Hepatocyte (in vitro differentiated cells): Measurements from ENCODE around the gene PDE8B. TPM values are rescaled to one million over a fixed set of nuclear protein-coding genes. Genes with fewer than 3 reads are reported as not detected.

Experiments
- DNase-seq: peaks from one replicate; pipeline ENCODE4 v3.0.0-alpha.2; 2016; ENCODE audit warnings: low spot score
- H2AFZ ChIP-seq: fragments of 200-600 bp; sonication (generic); 2 replicates; pipeline ENCODE4 v1.6.0; 2016; ENCODE audit warnings: antibody characterized with exemption, mild to moderate bottlenecking
- H3K27ac ChIP-seq: fragments of 200-600 bp; sonication (generic); 2 replicates; pipeline ENCODE4 v1.5.1; 2016; ENCODE audit warnings: mild to moderate bottlenecking
- H3K27me3 ChIP-seq: fragments of 200-600 bp; sonication (generic); 2 replicates; pipeline ENCODE4 v1.6.1; 2016
- H3K36me3 ChIP-seq: fragments of 200-600 bp; sonication (generic); replicated peaks from 2 replicates; pipeline ENCODE4 v1.5.1; 2016; ENCODE audit warnings: low read depth; ENCODE audit not compliant: insufficient read depth
- H3K4me1 ChIP-seq: fragments of 200-600 bp; sonication (generic); 2 replicates; pipeline ENCODE4 v1.5.1; 2016; ENCODE audit warnings: mild to moderate bottlenecking, moderate library complexity; ENCODE audit not compliant: insufficient read depth
- H3K4me2 ChIP-seq: fragments of 200-600 bp; sonication (generic); 2 replicates; pipeline ENCODE4 v1.6.0; 2016
- H3K4me3 ChIP-seq: fragments of 200-600 bp; sonication (generic); 2 replicates; pipeline ENCODE4 v1.5.1; 2016; ENCODE audit warnings: mild to moderate bottlenecking
- H3K79me2 ChIP-seq: fragments of 200-600 bp; sonication (generic); 2 replicates; pipeline ENCODE4 v1.6.0; 2017; ENCODE audit warnings: mild to moderate bottlenecking
- H3K9me2 ChIP-seq: fragments of 200-600 bp; sonication (generic); replicated peaks from 2 replicates; pipeline ENCODE4 v1.6.0; 2017; ENCODE audit warnings: mild to moderate bottlenecking; ENCODE audit not compliant: insufficient read depth
- H3K9me3 ChIP-seq: fragments of 200-600 bp; sonication (generic); 2 replicates; pipeline ENCODE4 v1.5.1; 2016; ENCODE audit warnings: low read depth, mild to moderate bottlenecking
- H4K20me1 ChIP-seq: fragments of 200-600 bp; sonication (generic); 2 replicates; pipeline ENCODE4 v1.6.0; 2016; ENCODE audit warnings: mild to moderate bottlenecking; ENCODE audit not compliant: insufficient read depth, poor library complexity, severe bottlenecking
- CTCF ChIP-seq: fragments of 200-600 bp; sonication (generic); IDR thresholded peaks from 2 replicates; pipeline ENCODE4 v1.5.1; 2016; ENCODE audit warnings: antibody characterized with exemption, mild to moderate bottlenecking; ENCODE audit not compliant: poor library complexity
- EZH2 ChIP-seq: fragments of 200-600 bp; sonication (generic); IDR thresholded peaks from 2 replicates; pipeline ENCODE4 v1.6.1; 2016; ENCODE audit warnings: antibody characterized with exemption, mild to moderate bottlenecking, borderline replicate concordance
- EZH2phosphoT487 ChIP-seq: fragments of 200-600 bp; sonication (generic); IDR thresholded peaks from one replicate; pipeline ENCODE4 v1.6.1; 2018; ENCODE audit warnings: antibody characterized with exemption, mild to moderate bottlenecking, low read depth, moderate library complexity; ENCODE audit not compliant: unreplicated experiment, severe bottlenecking
- WGBS: methylation state at CpG from one replicate; pipeline ENCODE4 v1.1.6; 2016; ENCODE audit warnings: low lambda C conversion rate; ENCODE audit errors: missing lambda C conversion rate; 5-methylcytosine and 5-hydroxymethylcytosine counted together
- polyA plus RNA-seq: library from polyadenylated mRNA; unstranded; fragments of >200 nt; fragmentation: Nextera tagmentation; extraction: Ambion mirVana; gene quantifications from 2 replicates; pipeline ENCODE4 v1.2.1, GENCODE V29; 2016
- total RNA-seq: library from RNA; depleted of rRNA; stranded (reverse); fragments of >200 nt; gene quantifications from 2 replicates; pipeline ENCODE4 v1.2.3, GENCODE V29; 2014

PDE8B gene
- total and polyA plus RNA-seq, 2 experiments from 2014 or later: 8.3 to 9.2 TPM

- H3K9me2 ChIP-seq: no peaks in the 10 kb centered on the region
Measured at GRCh38 chr5:77409870-77410621, 199.6 kb downstream of the PDE8B start.

DNA sequence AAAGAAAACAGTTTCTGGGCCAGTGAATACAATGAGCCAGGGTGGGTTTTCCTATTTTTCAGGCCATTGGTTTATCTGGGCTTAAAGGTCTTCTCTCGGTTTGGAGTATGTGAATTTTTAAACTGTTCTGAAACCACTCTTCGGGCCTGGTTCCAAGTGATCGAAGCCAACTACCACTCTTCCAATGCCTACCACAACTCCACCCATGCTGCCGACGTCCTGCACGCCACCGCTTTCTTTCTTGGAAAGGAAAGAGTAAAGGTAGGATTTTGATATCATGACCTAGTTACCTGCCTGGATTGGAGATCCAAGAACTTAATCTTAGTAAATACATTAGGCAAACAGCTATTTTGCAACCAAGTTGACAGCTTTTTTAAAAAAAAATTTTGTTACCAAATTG, 202.6 kb downstream of the PDE8B start:
- no peak overlapping the region for H2AFZ ChIP-seq
- H3K79me2 ChIP-seq: no peaks in the 10 kb centered on the region
- H3K4me2 ChIP-seq: no peak overlapping the region
- no peaks in the 10 kb centered on the region for H3K4me1 ChIP-seq
- no peak overlapping the region for H3K4me3 ChIP-seq
- no peaks in the 10 kb centered on the region for H3K9me2 ChIP-seq
- DNase-seq: no peak
- no peak overlapping the region for H3K27ac ChIP-seq
- H3K36me3 ChIP-seq: no peaks in the 10 kb centered on the region
- TF ChIP-seq CTCF (no peak), EZH2 (no peak), EZH2phosphoT487 (no peak)
- no peaks in the 10 kb centered on the region for H4K20me1 ChIP-seq
- 97% methylated on average over 7 of the region's 7 CpGs for WGBS
- H3K27me3 ChIP-seq: no peaks in the 10 kb centered on the region
- no peaks in the 10 kb centered on the region for H3K9me3 ChIP-seq

More at GRCh38 chr5:77409870-77410621, 199.6 kb downstream of the PDE8B start:
- H3K27ac ChIP-seq: no peak overlapping the region
- H3K36me3 ChIP-seq: no peaks in the 10 kb centered on the region
- WGBS: 84% methylated on average over 10 of the region's 10 CpGs
- no peaks in the 10 kb centered on the region for H3K9me3 ChIP-seq
- no peaks in the 10 kb centered on the region for H4K20me1 ChIP-seq
- H3K4me3 ChIP-seq: no peak overlapping the region
- no peak for TF ChIP-seq CTCF
- no peak for TF ChIP-seq EZH2
- TF ChIP-seq EZH2phosphoT487: no peak
- DNase-seq: no peak
- no peaks in the 10 kb centered on the region for H3K79me2 ChIP-seq
- H2AFZ ChIP-seq: no peak overlapping the region
- H3K27me3 ChIP-seq: no peaks in the 10 kb centered on the region
- no peaks in the 10 kb centered on the region for H3K4me1 ChIP-seq
- H3K4me2 ChIP-seq: no peak overlapping the region

DNA sequence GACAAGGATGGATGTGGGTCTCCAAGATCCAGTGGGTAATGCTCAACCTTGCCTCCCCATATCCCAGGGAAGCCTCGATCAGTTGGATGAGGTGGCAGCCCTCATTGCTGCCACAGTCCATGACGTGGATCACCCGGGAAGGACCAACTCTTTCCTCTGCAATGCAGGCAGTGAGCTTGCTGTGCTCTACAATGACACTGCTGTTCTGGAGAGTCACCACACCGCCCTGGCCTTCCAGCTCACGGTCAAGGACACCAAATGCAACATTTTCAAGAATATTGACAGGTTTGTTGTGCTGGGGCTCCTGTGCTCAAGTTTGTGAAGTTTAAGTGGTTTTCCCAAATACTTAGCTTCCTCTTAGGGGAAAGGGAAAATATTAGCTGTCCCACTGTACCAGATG, 207.7 kb downstream of the PDE8B start:
- no peak for DNase-seq
- Histone ChIP-seq H3K27me3 (no peaks in the 10 kb centered on the region), H3K4me1 (peaks cover 16% of the 10 kb centered on the region)

More for the DNA sequence above, 207.7 kb downstream of the PDE8B start:
- TF ChIP-seq CTCF (no peak), EZH2phosphoT487 (no peak), EZH2 (no peak)
- no peaks in the 10 kb centered on the region for H3K36me3 ChIP-seq
- no peak overlapping the region for H3K4me3 ChIP-seq
- no peaks in the 10 kb centered on the region for H4K20me1 ChIP-seq
- no peaks in the 10 kb centered on the region for H3K79me2 ChIP-seq
- no peak overlapping the region for H2AFZ ChIP-seq
- 88% methylated on average over 5 of the region's 5 CpGs for WGBS
- no peaks in the 10 kb centered on the region for H3K9me2 ChIP-seq
- no peak overlapping the region for H3K27ac ChIP-seq
- H3K9me3 ChIP-seq: no peaks in the 10 kb centered on the region
- no peak overlapping the region for H3K4me2 ChIP-seq
